Activated CD4-positive, CD25-positive, alpha-beta regulatory T cell treated with anti-CD3 and anti-CD28 coated beads, Interleukin-2, amount 50 U/mL, for 24 hours (primary cell): Measurements from ENCODE around the gene A1CF.
"Not testable (repeated sequence)": the region's sequence is repeated elsewhere in the genome, so short reads cannot be mapped to it uniquely, and the experiment has no call there.

ENCODE experiments used
- ATAC-seq, 2 donors: fragments of 150-1000 bp; cut with Tn5 transposase; one replicate each; pipeline ENCODE4 v1.10.0; 2021; ENCODE audit warnings: mild to moderate bottlenecking in 1 of 2, moderate library complexity in 1 of 2

A1CF gene

DNA sequence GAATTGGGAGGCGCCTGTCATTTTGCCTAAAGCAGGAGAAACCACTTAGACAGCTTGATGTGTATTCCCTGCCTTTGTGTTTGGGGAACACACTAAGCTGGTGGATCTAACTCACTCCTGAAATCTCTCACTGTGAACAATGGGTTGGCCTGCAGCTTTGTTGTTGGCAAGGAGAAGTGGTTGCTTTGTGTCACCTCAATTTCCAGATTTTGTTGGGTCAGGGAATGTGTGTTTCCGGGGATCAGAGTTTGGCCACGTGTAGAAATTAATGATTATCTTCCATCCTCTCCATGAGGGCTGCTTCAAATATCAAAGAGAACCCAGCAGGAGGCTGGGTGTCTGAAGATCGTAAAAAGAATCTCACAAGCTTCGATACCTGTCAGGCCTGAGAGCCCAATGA lies 27.8 kb downstream of the A1CF start:
- ATAC-seq = no peak

DNA sequence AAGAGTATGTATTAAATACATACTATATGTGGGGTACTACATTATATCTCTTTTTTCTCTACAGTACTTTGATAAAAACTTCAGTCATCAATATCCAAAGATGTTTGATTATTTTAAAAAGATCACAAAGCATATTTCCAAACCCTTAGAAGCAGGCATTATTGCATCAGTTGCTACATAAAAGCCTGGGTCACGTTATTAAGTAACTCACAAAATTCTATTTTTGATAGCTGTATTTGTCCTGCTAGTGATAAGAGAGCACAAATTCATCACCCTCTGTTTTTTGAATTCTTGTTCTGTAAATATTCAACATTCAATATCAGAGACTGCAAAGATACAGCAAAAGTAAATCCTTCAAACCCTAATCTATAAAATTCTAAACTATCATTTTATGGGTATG lies 30.0 kb downstream of the A1CF start:
- ATAC-seq = no peak

DNA sequence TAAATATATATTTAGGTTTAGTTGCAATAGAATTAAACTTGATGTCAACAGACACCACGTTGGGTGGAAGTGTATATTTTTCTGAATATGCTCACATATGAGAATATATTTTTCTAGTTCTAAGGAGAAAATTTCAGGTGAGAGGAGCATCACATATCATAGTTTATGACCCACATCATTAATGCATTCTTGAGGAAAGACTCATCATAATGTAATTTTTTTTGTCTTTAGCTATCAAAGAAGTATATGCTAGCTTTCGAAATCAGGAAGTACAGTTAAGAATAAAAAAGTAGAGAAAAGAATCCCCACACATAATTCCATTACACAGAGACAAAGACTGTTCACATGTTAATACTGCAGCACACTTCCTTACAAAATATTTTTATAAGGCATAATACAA lies 30.4 kb downstream of the A1CF start:
- ATAC-seq = no peak

DNA sequence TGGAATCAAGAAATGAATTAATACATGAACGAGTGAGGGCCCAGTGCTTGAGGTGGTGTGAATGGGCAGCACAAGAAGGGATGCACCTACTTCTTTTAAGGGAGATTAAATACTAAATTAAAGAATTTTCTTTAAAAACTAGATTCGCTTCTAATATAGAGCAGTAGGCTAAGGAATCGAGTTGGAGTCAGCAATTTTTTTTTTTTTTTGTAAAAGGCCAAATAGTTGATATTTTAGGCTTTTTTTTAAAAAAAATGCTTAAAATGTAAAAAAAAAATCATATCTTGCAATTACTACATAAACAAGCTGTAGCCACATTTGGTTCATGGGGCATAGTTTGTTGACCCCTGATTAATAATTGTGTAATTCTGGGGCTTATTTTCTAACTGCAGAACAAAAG lies 31.9 kb downstream of the A1CF start:
- no peak for ATAC-seq

DNA sequence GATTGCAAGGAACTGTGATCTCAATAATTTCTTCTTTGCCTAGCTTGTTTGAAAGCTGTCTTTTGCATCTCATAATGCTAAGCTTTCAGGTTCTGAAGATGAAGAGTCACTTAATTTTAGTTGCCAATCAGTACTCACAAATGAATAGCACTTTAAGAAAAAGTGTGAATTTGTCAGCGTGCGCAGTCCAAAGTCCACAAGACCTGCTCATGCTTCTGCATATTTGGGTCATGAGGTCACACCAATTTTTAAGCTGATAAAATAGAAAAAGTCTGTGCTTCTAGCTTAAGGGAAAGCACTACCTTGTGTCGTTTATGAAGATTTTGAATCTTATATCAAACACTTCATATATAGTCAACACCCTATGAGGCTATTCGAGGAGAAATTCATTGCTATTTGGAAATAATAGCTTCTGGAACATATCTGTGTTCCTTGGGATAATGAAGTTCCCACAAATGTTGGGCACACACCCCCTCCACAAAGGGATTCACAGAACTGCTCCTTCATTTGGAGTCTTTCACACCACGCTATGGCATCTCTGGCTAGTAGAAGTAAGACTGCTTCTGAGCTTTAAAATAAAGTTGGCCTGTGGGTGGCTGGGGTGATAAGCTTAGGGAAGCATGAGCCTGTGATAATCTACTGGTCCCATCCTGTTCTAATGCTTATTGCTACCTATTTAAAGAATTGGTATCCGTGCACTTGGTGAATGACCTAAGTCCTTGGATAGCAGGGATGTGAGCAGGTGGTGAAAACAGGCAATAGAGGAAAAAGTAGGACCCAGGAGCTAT lies 33.3 kb downstream of the A1CF start:
- no peak for ATAC-seq

DNA sequence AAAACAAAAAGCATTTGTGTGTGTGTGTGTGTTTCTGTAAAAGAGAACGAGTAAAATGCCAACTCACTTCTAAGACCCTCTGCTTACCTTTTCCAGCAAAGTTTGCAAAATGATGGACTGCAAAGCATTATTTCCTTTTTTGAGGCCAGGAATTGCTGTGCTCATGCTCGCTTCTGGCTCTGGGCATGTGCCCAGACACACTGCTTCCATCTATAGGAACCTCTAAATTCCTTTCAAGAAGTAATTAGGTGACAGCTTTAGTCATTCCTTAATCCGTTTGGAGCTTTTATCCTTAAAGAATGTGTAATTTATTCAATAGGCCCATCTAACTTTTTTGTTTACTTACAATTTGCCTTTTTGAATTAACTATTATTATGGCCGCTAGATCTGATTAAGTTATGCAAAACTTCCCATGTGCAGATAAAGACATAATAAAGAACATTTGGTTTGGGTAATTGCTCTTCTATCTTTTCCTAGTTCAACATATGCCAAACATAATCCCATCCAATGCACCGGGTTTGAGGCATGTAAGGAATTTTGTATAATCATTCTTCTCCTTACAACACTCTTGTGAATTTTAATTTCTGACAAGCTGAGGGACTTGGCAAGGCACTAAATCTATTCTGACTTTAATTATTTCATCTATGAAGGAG lies 34.7 kb downstream of the A1CF start:
- no peak for ATAC-seq

DNA sequence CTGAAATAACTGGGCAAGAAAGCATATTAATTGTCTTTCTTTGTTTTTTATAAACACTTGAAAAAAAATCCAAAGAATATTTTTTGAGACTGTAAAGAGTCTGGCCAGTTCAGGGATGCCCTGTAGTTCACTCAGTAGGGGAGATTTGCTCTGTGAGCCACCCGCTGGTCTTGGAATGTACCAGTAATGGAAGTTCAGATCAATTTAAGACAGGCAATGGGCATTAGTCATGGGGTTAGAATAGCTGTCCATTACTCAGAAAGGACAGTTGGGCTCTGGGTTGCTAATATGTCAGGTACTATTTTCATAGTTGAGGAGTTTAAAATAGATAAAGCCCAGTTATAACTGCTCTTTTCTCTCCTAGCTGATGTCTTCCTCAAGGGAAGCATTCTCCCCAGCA lies 38.7 kb downstream of the A1CF start:
- ATAC-seq = no peak

DNA sequence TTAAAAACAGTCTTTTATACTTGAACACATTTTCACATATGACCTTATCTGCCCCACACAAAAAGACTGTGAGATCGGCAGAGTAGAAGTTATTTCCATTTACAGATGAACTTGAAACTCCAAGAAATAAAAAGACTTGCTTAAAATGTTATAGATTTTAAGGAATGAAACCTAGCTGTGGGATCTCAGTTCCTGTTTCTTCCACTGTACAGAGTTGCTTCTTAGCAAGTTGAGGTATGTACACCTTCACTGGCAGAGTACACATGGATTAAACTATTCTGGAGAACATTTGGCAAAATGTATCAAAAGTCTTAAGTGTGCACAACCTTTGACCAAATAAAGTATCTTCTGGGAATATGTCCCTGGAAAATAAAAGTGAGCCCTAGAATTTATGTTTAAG lies 48.3 kb downstream of the A1CF start:
- no peak for ATAC-seq

DNA sequence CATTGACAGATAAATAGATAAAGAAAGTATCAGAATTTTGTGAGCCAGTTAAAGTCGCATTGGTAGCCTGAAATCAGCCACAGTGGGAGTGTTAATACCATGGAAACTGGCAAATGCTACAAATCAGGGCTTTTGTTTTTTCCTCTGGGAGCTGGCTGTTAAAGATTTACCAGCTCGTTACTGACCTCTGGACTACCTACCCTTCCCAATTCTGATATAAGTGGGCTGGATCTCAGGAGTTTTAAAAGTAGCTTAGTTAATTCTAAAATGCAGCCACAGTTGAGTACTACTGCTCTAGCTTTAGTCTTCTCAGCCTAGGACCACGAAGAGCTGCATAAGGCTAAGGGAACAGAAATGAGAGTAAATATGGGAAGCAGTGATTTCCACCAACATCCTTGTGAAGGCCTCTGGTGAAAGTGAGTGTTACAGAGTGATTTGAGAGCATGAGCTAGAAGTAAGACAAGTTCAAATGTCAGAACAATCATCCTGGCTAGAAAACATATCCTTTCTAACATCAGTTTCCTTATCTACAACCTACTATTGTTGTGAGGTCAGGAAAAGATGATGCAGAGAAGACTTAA lies 53.2 kb downstream of the A1CF start:
- ATAC-seq = no peak

DNA sequence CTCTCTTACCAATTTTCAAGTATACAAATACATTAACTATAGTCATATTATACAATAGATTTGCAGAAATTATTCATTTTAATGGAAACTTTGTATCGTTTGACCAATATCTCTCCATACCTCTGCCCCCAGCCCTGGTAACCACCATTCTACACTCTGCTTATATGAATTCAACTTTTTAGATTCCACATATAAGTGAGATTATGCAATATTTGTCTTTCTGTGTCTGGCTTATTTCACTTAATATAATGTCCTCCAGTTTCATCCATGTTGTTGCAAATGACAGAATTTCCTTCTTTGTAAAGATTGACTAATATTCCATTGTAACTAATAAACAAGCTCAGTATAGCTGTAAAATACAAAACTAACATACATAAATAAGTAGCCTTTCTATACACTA lies 55.4 kb downstream of the A1CF start:
- no peak for ATAC-seq

DNA sequence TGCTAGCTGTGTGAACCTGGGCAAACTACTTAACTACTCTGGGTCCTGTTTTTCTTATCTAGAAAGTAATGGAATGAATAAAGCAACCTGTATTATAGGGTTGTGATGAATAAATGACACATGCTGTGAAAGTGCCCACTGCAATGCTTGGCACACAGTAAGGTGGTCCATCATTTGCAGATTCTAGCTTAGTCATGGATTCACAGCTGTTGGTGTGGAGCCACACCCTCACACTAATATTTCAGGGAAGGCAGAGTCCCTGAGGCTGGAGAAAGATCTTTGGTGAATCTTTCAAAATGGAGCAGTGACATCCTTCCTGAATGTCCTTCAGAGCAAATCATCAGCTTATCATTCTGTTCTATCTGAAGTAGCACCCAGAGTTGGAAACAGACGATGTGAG lies 60.6 kb downstream of the A1CF start:
- ATAC-seq = no peak

DNA sequence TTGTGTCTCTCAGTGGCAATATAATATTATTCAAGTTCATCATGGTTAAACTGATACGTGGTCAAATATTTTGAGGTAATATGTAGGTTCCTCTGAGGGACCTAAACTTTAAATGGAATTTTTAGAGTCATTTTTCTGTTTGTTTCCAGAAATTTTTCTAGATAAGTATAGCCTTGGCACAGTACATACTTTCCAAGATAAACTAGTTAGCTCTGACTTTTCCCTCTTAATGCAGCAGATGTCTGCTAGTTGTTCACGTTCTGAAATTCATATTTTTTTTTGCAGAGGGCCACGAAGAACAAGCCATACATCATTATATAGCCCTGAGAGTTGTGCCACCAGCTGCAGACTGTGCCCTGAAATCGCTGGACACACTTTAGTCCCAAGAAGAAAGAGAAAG lies 61.6 kb downstream of the A1CF start:
- ATAC-seq = no peak

DNA sequence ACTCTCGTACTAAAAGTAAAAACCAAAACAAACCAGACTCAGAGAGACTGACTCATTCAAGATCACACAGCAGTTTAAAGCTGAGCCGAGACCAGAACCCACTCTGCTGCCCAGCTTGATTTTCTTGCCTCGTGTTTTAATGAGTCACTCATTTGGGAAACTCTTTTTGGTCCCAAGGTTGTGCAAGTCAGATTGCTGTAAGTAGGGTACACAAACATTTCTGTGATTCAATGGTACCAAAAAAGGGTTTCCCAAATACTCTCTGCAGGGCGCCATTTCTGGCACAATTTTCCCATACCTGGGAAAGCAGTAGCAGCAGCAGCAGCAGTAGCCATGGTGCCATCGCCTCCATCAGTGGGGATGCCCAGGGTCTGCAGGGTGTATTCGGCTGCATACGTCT lies 75.8 kb downstream of the A1CF start:
- ATAC-seq = no peak

DNA sequence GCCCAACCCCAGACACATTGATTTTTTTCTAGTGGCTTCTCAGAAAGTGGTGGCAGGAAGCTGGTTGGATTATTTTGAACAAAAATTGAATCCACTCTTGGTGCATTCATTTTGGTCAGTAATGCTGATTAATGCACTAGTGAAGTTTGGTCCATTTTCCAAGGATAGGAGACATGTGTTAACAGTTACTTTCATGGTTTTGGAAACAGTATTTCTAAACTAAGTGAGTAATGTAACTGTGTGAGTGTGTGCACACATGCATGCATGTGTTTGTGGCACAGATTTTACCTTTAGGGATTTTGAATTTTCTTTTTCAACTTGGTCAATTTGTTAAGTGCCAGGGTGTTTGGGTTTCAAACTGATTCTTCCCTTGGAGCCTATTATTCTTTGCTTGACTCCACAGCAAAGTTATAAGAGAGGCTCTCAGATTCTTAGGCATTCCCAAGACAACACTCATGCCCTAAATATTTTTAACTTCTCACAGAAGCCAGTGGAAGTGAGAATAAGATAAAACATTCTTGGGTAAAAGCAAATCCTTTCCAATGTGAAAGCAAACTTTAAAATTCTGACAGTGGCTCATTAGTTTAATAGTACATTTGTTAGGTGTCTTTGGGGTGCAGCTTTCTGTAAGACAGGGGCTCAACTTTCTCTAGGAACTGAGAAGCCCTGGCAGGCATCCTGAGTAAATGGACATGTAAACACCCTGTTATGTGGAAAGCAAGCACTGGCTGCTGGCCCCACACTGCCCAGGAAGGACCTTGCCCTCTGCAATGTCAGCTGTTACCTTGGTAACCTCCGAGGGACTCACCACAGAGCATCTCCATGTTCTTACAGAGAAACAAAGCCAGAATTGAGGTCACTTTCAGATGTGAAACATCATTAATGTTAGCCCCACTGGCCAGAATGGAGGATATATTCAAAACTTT lies 77.3 kb downstream of the A1CF start:
- ATAC-seq = no peak

DNA sequence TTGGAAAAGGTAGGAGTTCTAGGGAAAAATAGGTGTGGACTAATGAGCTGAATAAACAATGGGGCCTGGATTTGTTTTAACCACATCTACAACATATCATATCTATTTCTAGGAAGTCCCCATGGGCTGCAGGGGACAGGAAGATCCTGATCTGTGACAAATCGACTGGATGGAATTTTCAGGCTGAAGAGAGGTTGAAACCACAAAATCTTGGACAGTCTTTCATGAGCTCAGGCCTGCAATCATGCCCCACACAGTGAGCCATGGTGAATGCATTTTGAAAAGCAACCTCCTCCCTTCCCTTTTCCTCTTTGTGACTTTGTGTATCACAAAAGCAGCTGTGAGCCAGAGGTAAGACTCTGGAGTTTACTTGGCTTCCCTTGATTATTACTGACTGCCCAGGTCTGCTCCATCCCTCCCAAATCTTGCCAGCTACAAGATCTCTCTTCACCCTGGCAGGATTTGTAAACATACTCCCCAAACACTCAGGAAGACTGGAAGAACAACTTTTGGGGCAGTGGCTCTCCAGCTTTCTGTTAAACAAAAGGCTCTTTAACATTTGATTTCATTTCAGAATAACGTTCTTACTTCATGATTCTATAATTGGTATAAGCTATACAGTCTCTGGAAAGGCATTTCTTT lies 79.3 kb downstream of the A1CF start:
- no peak for ATAC-seq

DNA sequence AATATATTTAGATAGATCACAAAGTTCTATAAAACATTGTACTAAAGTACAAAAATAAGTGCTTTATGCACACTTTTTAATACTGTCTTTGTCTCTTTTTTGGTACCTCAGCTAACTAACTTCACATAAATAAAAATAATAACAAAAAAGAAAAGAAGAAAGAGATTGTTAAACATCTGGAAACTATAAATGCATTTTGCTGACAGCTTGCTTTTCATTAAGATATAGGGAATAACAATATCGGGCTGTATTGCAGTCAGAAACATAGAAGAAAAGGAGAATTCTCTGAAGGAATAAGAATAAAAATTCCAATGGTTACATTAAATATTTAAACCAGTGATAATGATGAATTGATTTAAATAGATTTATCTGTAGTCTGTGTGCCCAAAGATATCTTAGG lies 85.8 kb downstream of the A1CF start:
- ATAC-seq = no peak

DNA sequence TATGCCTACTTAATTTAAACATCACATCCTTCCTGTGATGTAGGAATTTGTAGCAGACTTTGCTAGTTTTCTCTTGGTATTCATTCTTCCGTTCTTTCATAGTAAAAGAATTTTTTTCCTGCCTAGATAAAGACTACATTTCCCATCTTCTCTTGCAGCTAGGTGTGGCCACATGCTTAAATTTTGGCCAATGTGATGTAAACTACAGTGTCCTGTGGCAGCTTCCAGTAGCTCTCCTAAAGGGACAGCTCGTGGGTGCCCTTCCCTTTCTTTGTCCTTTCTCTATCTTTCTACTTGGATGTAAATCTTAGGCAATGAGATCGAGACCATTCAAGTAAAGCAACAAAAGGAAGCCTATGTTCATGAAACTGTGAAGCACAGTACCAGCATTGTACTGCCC lies 87.1 kb downstream of the A1CF start:
- ATAC-seq = no peak

DNA sequence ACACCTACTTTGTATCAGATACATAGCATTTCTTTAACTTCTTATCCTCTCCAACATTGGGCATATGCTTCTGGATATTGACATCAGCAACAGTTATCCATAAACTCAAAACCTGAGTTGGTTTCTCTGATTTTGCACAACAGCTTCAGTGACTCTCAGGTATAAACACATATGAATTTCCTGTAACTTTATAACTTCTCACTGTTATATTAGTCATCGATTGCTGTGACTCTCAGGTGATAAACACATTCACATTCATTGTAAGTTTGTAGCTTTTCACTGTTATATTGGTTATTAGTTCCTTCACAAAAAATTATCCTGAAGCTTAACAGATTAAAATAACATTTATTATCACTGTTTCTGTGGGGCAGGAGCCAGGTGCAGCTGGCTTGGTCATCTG lies 88.7 kb downstream of the A1CF start:
- ATAC-seq = no peak

DNA sequence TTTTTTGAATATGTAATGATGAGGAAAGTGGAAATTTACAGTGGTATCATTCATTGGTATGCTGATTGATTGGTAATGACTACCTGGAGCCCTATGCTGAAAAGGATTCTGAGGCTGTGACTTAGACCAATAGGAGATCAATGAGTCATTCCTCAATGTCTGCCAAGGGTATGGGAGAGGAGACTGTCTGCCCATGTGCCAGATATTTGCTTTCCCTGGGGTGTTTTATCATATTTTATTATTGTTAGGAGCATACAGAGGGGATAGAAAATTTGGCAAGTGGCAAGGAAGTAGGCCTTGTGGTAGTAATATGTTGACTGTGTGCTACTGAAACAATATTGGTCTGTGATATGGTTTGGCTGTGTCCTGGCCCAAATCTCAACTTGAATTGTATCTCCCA lies 90.9 kb downstream of the A1CF start:
- ATAC-seq = no peak

DNA sequence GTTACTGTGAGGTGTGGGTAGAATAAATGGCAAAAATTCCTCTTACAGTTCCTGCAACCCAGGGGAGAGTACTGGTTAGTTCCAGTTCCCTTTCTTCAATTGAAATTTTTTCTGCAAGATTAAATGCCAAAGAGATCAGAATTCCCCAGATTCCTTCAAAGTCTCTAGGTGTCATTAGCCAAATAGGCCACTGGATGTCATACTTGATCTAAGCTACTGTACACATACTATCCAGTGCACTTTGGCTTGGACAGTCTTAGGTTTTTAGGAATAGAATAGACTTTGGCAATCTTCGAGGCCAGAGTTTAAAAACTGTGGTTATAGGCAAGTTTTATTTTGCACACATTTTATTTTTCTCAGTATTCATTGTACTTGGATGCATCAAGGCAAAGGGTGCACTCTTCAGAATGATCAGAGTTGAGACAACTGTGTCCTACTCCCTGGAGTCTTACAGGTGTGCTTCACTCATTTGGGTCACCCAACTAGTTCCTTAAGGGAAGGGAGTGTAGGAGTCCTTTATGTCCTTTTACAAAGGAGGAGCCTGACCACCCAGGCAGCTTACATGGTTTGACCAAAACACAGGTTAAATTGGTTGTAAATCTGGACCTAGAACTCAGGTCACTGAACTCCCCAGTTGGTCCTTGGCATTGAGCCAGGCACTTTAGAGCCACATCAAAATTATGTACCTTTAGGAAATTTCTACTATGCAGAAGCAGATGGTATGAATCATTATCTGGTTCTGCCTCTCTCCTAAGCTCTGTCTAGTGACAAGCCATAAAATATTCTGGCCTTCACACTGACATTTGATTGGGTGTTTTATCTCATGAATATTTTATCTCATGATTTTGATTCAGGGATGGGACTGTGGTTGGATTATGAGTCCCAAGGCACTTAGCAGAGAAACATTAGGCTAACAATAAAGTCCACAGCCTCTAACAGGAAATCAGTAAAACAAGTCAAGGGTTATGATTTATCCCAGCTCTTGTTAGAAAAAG lies 96.2 kb downstream of the A1CF start:
- ATAC-seq = no peak

DNA sequence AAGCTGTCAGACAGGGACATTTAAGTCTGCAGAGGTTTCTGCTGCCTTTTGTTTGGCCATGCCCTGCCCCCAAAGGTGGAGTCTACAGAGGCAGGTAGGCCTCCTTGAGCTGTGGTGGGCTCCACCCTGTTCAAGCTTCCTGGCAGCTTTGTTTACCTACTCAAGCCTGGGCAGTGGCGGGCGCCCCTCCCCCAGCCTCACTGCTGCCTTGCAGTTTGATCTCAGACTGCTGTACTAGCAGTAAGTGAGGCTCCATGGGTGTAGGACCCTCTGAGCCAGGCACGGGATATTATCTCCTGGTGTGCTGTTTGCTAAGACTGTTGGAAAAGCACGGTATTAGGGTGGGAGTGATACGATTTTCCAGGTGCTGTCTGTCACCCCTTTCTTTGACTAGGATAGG lies 97.5 kb downstream of the A1CF start:
- ATAC-seq = not testable (repeated sequence)
